Mammary epithelial cell (primary cell): ENCODE data around the gene OLFML2B.

Source experiments
- CTCF ChIP-seq, 2 donors: IDR thresholded peaks in 1 of 2; conservative IDR thresholded peaks in 1 of 2; 2 replicates each; pipeline ENCODE4 v1.5.1; 2011 to 2012; ENCODE audit warnings: inconsistent platforms in 2 of 2, low read length in 2 of 2, mild to moderate bottlenecking in 2 of 2, control low read depth in 1 of 2, low read depth in 1 of 2; ENCODE audit not compliant: insufficient read depth in 1 of 2; ENCODE audit errors: extremely low read depth in 1 of 2
- EZH2 ChIP-seq: IDR thresholded peaks from 2 replicates; pipeline ENCODE4 v1.6.1; 2012; ENCODE audit warnings: low read length, inconsistent platforms, borderline replicate concordance

GRCh38 chr1:161998811-161999210 is 24.9 kb downstream of the OLFML2B start:
- TF ChIP-seq CTCF (conservative IDR thresholded peaks at IDR 0.05 in 1 of 2, IDR thresholded peaks at IDR 0.05 in 1 of 2; ENCODE audit: extremely low read depth in 1 of 2, insufficient read depth in 1 of 2, low read depth in 1 of 2, low read length in 2 of 2) = no peak
- no peak for TF ChIP-seq EZH2
